GM15510 (cell line): Measurements from ENCODE around the gene RNU2-1.

Experiments used
- POLR2A ChIP-seq: IDR thresholded peaks from 3 replicates; pipeline ENCODE4 v1.6.1; 2011; ENCODE audit warnings: borderline replicate concordance; ENCODE audit not compliant: insufficient read length; ENCODE audit errors: extremely low read depth

The RNU2-1 gene

DNA sequence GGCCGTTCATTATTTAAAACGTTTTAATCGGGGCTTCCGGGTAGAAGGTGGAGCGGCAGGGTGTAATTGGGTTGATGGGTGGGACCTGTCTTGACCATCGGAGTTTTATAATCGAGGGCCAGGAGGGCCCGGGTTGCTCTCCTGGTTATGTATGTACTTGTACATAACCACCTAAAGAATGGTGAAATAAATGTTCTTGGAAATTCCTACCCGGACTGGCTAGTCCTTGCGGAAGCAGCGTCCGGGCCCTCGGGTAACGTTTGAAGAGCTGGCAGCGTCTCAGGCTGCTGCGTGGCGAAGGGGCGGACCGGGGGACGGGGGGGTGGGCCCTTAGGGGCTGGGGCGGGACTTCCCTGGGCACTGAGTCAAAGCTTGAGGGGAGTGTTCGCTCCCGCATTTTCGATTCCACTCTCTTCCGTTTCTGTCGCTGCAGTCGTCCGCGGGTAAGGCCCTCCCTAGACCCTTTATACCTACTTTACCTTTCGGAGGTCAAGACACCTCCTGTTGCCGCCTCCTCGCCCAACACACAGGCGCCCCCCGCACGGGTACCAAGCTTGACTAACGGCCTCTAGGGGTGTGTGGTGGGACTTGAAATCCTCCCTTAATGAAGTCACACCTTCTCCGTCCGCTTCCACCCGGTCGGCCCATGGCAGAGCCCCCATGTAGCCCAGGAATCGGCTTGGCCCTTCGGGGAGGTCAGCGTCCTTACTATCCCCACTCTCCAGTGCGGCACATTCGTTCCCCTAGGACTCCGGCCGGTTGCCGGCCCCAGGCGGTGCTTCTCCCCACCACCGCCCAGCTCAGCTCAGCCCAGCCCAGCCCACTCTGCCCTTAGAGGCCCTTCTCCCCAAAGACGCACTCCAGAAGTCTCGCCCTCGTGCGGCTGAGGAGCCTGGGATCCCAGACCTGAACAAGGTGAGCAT, 22.0 kb downstream of the RNU2-1 start, which contains the start of gene TMEM106A:
TMEM106A (plus strand) TSS at position 396 of the 923 bp plus-strand sequence. CDS start 1,167 bp downstream, outside the sequence.
- peak; percentile 87 for TF ChIP-seq POLR2A

DNA sequence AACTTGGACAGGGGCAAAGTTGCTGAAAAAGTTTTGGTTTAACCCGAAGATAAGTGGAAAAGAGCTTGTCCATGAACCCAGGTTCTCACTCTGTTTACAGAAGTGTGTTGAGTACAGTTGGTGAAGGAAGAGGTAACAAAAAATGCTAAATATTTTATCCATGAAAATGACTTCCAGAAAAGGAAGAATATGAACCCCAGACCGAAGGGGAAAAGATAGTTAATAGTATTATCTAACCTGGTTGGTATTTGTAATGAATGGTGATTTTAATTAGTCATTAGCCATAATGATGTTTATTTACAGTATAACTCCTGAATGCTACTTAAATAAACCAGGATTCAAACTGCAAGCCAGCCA, 22.7 kb downstream of the RNU2-1 start:
- no peak for TF ChIP-seq POLR2A

DNA sequence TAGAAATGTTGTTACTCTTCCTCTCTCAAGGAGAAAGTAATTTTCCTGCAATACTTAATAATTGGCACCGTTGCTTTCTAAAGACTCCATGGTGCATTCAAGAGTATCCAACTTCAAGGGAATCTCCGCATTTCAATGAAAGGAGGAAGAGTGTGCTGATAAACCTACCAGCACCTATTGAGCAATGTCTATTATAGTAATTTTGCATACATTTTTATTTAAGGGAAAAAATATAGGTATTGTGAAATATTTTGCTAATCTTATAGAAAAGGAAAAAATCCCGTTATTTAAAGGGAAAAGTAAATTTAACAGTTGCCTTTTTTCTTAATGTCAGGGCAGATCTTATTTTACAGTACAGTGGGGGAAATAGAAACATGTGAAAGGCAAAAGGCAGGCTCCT, 23.2 kb downstream of the RNU2-1 start:
- TF ChIP-seq POLR2A, result no peak

DNA sequence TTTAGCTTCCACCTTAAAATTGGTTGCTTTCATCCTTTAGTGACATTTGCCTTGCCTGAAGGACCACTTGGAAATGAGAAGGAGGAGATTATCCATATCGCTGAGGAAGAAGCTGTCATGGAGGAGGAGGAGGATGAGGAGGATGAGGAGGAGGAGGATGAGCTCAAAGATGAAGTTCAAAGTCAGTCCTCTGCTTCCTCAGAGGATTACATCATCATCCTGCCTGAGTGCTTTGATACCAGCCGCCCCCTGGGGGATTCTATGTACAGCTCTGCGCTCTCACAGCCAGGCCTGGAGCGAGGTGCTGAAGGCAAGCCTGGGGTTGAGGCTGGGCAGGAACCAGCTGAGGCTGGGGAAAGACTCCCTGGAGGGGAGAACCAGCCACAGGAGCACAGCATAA, 33.6 kb downstream of the RNU2-1 start:
- TF ChIP-seq POLR2A, result no peak

DNA sequence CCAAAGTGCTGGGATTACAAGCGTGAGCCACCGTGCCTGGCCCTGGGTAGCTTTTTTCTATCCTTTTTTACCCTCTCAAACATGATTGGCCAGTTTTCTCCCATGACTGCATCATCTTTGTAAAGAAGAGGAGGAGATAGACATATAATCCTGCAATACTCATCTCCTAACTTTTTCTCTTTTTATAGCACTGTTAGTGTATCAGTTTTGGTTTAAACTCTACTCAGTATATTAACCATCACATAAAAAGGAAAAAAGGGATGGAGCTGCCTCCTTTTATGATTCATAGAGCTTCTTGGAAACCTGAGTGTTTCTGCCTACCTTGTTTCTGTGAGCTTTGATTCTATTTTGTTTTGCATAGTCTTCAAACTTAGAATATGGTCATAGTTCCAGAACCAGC, 34.1 kb downstream of the RNU2-1 start:
- TF ChIP-seq POLR2A, result no peak

DNA sequence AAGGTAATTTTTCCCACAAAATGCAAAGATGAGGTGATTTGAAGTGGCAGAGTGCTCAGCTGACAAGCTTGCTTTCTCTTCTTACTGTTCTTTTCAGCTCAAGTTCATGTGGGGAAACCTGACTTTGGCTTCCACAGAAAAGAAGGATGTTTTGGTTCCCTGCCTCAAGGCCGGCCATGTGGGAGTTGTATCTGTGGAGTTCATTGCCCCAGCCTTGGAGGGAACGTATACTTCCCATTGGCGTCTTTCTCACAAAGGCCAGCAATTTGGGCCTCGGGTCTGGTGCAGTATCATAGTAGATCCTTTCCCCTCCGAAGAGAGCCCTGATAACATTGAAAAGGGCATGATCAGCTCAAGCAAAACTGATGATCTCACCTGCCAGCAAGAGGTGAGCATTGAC, 40.5 kb downstream of the RNU2-1 start:
- no peak for TF ChIP-seq POLR2A

DNA sequence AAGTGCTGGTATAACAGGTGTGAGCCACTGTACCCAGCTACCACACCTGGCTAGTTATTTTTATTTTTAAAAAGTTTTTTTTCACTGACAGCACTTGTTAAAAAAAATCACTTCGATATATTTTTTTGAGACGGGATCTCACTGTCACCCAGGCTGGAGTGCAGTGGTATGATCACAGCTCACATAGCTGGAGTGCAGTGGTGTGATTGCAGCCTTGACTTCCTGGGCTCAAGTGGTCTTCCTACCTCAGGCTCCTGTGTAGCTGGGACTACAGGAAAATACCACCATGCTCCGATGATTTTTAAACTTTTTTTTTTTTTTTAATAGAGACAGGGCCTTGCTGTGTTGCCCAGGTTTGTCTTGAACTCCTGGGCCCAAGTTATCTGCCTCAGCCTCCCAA, 49.9 kb downstream of the RNU2-1 start:
- no peak for TF ChIP-seq POLR2A
